ENCODE measurements around the gene LRRC15.

LRRC15 gene

DNA sequence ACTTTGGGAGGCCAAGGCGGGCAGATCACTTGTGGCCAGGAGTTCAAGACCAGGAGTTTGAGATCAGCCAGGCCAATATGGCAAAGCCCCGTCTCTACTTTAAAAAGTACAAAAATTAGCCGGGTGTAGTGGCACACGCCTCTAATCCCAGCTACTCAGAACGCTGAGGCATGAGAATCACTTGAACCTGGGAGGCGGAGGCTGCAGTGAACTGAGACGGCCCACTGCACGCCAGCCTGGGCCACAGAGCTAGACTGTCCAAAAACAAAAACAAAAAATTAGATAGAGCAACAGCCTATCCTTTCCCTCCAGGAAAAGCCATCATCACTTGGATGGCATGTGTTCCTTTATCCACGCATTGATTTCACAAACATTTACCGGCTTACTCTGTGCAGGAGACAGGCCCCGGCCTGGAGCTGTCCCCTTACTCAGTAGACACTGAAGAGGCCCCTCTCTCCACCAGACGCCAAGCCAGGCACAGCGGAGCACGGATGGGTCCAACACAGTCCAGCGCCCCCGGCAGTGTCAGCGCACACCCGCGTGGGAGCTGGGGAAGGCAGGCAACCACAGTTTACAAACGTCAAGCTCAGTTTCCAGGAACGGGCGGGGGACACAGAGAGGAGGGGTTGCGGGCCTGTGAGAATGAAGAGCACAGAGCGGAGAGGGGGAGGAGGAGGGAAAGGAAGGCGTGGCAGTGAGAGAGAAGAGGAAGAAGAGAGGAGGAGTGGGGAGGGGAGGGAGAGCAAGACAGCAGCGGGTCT lies 26.4 kb upstream of the LRRC15 start:
- H3F3A ChIP-seq (ENCODE audit: insufficient read depth, low read length): no peaks in the 10 kb centered on the region
- no peak overlapping the region for H3K27ac ChIP-seq (ENCODE audit: low read depth, low read length, poor library complexity, severe bottlenecking)
- H2AFZ ChIP-seq (ENCODE audit: low read length): no peak overlapping the region
- H3K36me3 ChIP-seq (ENCODE audit: insufficient read depth, low read length): peaks cover 1% of the 10 kb centered on the region; the same call in 1 of the 2 replicates
- H3K4me2 ChIP-seq (ENCODE audit: low read length): peak overlapping the region; percentile 8; the same call in 1 of the 2 replicates
- no peaks in the 10 kb centered on the region for H3K9me2 ChIP-seq (ENCODE audit: low read depth, low read length)
- peaks cover 10% of the 10 kb centered on the region for H3K4me1 ChIP-seq (ENCODE audit: insufficient read depth, low read length, severe bottlenecking)
- H3K9ac ChIP-seq (ENCODE audit: low read length): no peak overlapping the region
- H3K4me3 ChIP-seq (ENCODE audit: low read depth, low read length, poor library complexity, severe bottlenecking): no peak overlapping the region
- H3K27me3 ChIP-seq (ENCODE audit: insufficient read depth, low read length): peaks cover 6% of the 10 kb centered on the region; the same call in 1 of the 2 replicates
- TF ChIP-seq EZH2 (IDR thresholded peaks at IDR 0.05; ENCODE audit: borderline replicate concordance, low read length): no peak
- TF ChIP-seq, protein P1, sequence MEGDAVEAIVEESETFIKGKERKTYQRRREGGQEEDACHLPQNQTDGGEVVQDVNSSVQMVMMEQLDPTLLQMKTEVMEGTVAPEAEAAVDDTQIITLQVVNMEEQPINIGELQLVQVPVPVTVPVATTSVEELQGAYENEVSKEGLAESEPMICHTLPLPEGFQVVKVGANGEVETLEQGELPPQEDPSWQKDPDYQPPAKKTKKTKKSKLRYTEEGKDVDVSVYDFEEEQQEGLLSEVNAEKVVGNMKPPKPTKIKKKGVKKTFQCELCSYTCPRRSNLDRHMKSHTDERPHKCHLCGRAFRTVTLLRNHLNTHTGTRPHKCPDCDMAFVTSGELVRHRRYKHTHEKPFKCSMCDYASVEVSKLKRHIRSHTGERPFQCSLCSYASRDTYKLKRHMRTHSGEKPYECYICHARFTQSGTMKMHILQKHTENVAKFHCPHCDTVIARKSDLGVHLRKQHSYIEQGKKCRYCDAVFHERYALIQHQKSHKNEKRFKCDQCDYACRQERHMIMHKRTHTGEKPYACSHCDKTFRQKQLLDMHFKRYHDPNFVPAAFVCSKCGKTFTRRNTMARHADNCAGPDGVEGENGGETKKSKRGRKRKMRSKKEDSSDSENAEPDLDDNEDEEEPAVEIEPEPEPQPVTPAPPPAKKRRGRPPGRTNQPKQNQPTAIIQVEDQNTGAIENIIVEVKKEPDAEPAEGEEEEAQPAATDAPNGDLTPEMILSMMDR (IDR thresholded peaks at IDR 0.05; ENCODE audit: low read length): no peak
- H3K9me3 ChIP-seq (ENCODE audit: low read length): peaks cover 5% of the 10 kb centered on the region
- H4K20me1 ChIP-seq (ENCODE audit: insufficient read depth, low read length): no peaks in the 10 kb centered on the region
- no peaks in the 10 kb centered on the region for H3K79me2 ChIP-seq (ENCODE audit: insufficient read depth, low read length)

DNA sequence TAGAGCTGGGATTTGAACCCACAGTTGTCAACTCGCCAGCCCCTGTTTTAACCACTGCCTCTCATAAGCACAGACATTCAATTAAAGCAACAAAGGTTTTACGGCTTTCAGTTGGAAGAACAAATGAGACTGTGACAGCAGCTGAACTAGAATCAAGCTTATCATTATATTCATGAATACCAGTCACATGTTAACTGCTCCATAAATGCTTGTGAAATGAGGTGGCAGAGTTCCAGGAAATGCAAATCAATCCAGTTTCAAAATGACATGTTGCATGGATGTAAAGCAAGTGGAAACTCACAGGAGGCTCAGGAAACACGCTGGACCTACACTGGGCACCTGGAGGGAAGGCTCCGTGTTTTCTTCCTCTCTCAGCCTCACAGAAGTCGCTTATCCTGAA lies 25.7 kb upstream of the LRRC15 start:
- no peak overlapping the region for H3K27ac ChIP-seq (ENCODE audit: low read depth, low read length, poor library complexity, severe bottlenecking)
- H3F3A ChIP-seq (ENCODE audit: insufficient read depth, low read length): no peaks in the 10 kb centered on the region
- TF ChIP-seq, protein P1 (IDR thresholded peaks at IDR 0.05; ENCODE audit: low read length): no peak
- TF ChIP-seq EZH2 (IDR thresholded peaks at IDR 0.05; ENCODE audit: borderline replicate concordance, low read length): no peak
- H2AFZ ChIP-seq (ENCODE audit: low read length): no peak overlapping the region
- H3K9ac ChIP-seq (ENCODE audit: low read length): no peak overlapping the region
- no peaks in the 10 kb centered on the region for H3K79me2 ChIP-seq (ENCODE audit: insufficient read depth, low read length)
- no peaks in the 10 kb centered on the region for H3K9me2 ChIP-seq (ENCODE audit: low read depth, low read length)
- H3K27me3 ChIP-seq (ENCODE audit: insufficient read depth, low read length): peaks cover 8% of the 10 kb centered on the region; the same call in 1 of the 2 replicates
- peaks cover 8% of the 10 kb centered on the region for H3K4me1 ChIP-seq (ENCODE audit: insufficient read depth, low read length, severe bottlenecking)
- peaks cover 12% of the 10 kb centered on the region for H3K9me3 ChIP-seq (ENCODE audit: low read length)
- H4K20me1 ChIP-seq (ENCODE audit: insufficient read depth, low read length): no peaks in the 10 kb centered on the region
- no peak overlapping the region for H3K4me2 ChIP-seq (ENCODE audit: low read length)
- H3K4me3 ChIP-seq (ENCODE audit: low read depth, low read length, poor library complexity, severe bottlenecking): no peak overlapping the region
- H3K36me3 ChIP-seq (ENCODE audit: insufficient read depth, low read length): peaks cover 4% of the 10 kb centered on the region; the same call in 1 of the 2 replicates

DNA sequence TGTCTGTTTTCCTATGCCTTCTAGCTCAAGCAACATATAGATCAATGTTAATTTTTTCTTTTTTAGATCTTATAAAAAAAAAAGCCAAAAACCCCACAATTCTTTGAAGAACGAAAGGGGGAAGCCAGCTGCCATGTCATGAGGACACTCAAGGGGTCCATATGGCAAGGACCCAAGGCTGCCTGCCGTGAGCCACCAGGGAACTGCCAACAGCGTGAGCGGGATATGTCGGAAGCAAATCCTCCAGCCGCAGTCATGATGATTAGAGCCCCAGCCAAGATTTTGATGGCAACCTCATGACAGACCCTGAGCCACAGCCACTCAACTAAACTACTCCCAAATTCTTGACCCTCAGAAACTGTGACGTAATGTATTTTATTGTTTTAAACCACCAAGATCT lies 23.0 kb upstream of the LRRC15 start:
- H3K36me3 ChIP-seq (ENCODE audit: insufficient read depth, low read length): peaks cover 4% of the 10 kb centered on the region; the same call in 1 of the 2 replicates
- H3K4me2 ChIP-seq (ENCODE audit: low read length): no peak overlapping the region
- TF ChIP-seq, protein P1 (IDR thresholded peaks at IDR 0.05; ENCODE audit: low read length): no peak
- no peak for TF ChIP-seq EZH2 (IDR thresholded peaks at IDR 0.05; ENCODE audit: borderline replicate concordance, low read length)
- peaks cover 12% of the 10 kb centered on the region; the same call in 1 of the 2 replicates for H3K27me3 ChIP-seq (ENCODE audit: insufficient read depth, low read length)
- H3K9me3 ChIP-seq (ENCODE audit: low read length): peaks cover 20% of the 10 kb centered on the region
- H2AFZ ChIP-seq (ENCODE audit: low read length): no peak overlapping the region
- H3F3A ChIP-seq (ENCODE audit: insufficient read depth, low read length): no peaks in the 10 kb centered on the region
- H3K79me2 ChIP-seq (ENCODE audit: insufficient read depth, low read length): no peaks in the 10 kb centered on the region
- peaks cover 5% of the 10 kb centered on the region for H3K4me1 ChIP-seq (ENCODE audit: insufficient read depth, low read length, severe bottlenecking)
- H4K20me1 ChIP-seq (ENCODE audit: insufficient read depth, low read length): no peaks in the 10 kb centered on the region
- no peak overlapping the region for H3K4me3 ChIP-seq (ENCODE audit: low read depth, low read length, poor library complexity, severe bottlenecking)
- no peak overlapping the region for H3K27ac ChIP-seq (ENCODE audit: low read depth, low read length, poor library complexity, severe bottlenecking)
- no peak overlapping the region for H3K9ac ChIP-seq (ENCODE audit: low read length)
- H3K9me2 ChIP-seq (ENCODE audit: low read depth, low read length): no peaks in the 10 kb centered on the region

Data from OCI-LY1 (cell line).